SIG-M5 treated with dmso at 0.1 percent for 504 hours (cell line): ENCODE data around the gene CLSTN1.
"Not testable (repeated sequence)": the region's sequence is repeated elsewhere in the genome, so short reads cannot be mapped to it uniquely, and the experiment has no call there.

Experiments used
- DNase-seq: peaks from one replicate; lab custom pipeline; 2025; ENCODE audit not compliant: unreplicated experiment; lab: John Stamatoyannopoulos, UW

The CLSTN1 gene

GRCh38 chr1:9826616-9827015 lies 2.9 kb upstream of the CLSTN1 start:
- no peak for DNase-seq

GRCh38 chr1:9826087-9826486 lies 2.3 kb upstream of the CLSTN1 start:
- DNase-seq: no peak

GRCh38 chr1:9825093-9826074 lies 1.6 kb upstream of the CLSTN1 start:
- peak; percentile 83 for DNase-seq

- no peak for DNase-seq
Measured at GRCh38 chr1:9824702-9825089, 931 bp upstream of the CLSTN1 start.

- no peak for DNase-seq
Measured at GRCh38 chr1:9823693-9823942, 147 bp downstream of the CLSTN1 start.

GRCh38 chr1:9822897-9823692 lies 670 bp downstream of the CLSTN1 start:
- DNase-seq: no peak

- DNase-seq: no peak
Measured at GRCh38 chr1:9822490-9822889, 1.3 kb downstream of the CLSTN1 start.

GRCh38 chr1:9821710-9822109 lies 2.1 kb downstream of the CLSTN1 start:
- DNase-seq: no peak

- no peak for DNase-seq
Measured at GRCh38 chr1:9820521-9820920, 3.2 kb downstream of the CLSTN1 start.

GRCh38 chr1:9817734-9818133 lies 6.0 kb downstream of the CLSTN1 start:
- DNase-seq: no peak

- DNase-seq: no peak
Measured at GRCh38 chr1:9816199-9816598, 7.6 kb downstream of the CLSTN1 start.

- DNase-seq: peak; percentile 39
Measured at GRCh38 chr1:9815150-9815549, 8.6 kb downstream of the CLSTN1 start.

- no peak for DNase-seq
Measured at GRCh38 chr1:9814619-9815018, 9.1 kb downstream of the CLSTN1 start.

- no peak for DNase-seq
Measured at GRCh38 chr1:9811239-9811966, 12.4 kb downstream of the CLSTN1 start.

- no peak for DNase-seq
Measured at GRCh38 chr1:9809100-9809510, 14.7 kb downstream of the CLSTN1 start.

- DNase-seq: no peak
Measured at GRCh38 chr1:9808459-9808858, 15.3 kb downstream of the CLSTN1 start.

GRCh38 chr1:9807541-9807940 lies 16.2 kb downstream of the CLSTN1 start:
- no peak for DNase-seq

- DNase-seq: not testable (repeated sequence)
Measured at GRCh38 chr1:9805972-9806371, 17.8 kb downstream of the CLSTN1 start.

- DNase-seq: no peak
Measured at GRCh38 chr1:9805006-9805508, 18.7 kb downstream of the CLSTN1 start.

GRCh38 chr1:9803003-9803918 lies 20.5 kb downstream of the CLSTN1 start:
- not testable (repeated sequence) for DNase-seq
